NOMO-1 treated with dmso at 0.1 percent for 144 hours (cell line): ENCODE data around the gene GULP1.
"Not testable (repeated sequence)": the region's sequence is repeated elsewhere in the genome, so short reads cannot be mapped to it uniquely, and the experiment has no call there.

Source experiments
- DNase-seq: peaks from one replicate; lab custom pipeline; 2025; ENCODE audit not compliant: unreplicated experiment; lab: John Stamatoyannopoulos, UW

GULP1 gene

GRCh38 chr2:188291617-188292347, at the start of gene GULP1:
GULP1 (plus strand) TSS chr2:188291874; CDS start chr2:188477703, 185,829 bp downstream.
- no peak for DNase-seq

GRCh38 chr2:188243381-188243780, 48.3 kb upstream of the GULP1 start:
- DNase-seq: no peak

GRCh38 chr2:188244383-188244782, 47.3 kb upstream of the GULP1 start:
- no peak for DNase-seq

GRCh38 chr2:188245230-188245629, 46.4 kb upstream of the GULP1 start:
- DNase-seq: no peak

- DNase-seq: no peak
Observed at GRCh38 chr2:188248513-188248912, 43.2 kb upstream of the GULP1 start.

- no peak for DNase-seq
Observed at GRCh38 chr2:188251034-188251433, 40.6 kb upstream of the GULP1 start.

GRCh38 chr2:188256420-188256819, 35.3 kb upstream of the GULP1 start:
- DNase-seq: no peak

- DNase-seq: no peak
Observed at GRCh38 chr2:188265315-188265714, 26.4 kb upstream of the GULP1 start.

GRCh38 chr2:188267776-188268175, 23.9 kb upstream of the GULP1 start:
- DNase-seq: no peak

GRCh38 chr2:188269004-188269403, 22.7 kb upstream of the GULP1 start:
- no peak for DNase-seq

- DNase-seq: no peak
Observed at GRCh38 chr2:188272121-188272520, 19.6 kb upstream of the GULP1 start.

GRCh38 chr2:188274274-188274673, 17.4 kb upstream of the GULP1 start:
- no peak for DNase-seq

GRCh38 chr2:188276255-188276654, 15.4 kb upstream of the GULP1 start:
- DNase-seq: no peak

GRCh38 chr2:188277786-188278185, 13.9 kb upstream of the GULP1 start:
- no peak for DNase-seq

- DNase-seq: no peak
Observed at GRCh38 chr2:188278388-188279092, 13.1 kb upstream of the GULP1 start.

GRCh38 chr2:188279093-188279445, 12.6 kb upstream of the GULP1 start:
- no peak for DNase-seq

GRCh38 chr2:188280811-188281222, 10.9 kb upstream of the GULP1 start:
- DNase-seq: no peak

- DNase-seq: no peak
Observed at GRCh38 chr2:188282907-188283306, 8.8 kb upstream of the GULP1 start.

GRCh38 chr2:188284251-188284650, 7.4 kb upstream of the GULP1 start:
- DNase-seq: not testable (repeated sequence)

GRCh38 chr2:188285049-188285448, 6.6 kb upstream of the GULP1 start:
- no peak for DNase-seq

GRCh38 chr2:188285774-188286173, 5.9 kb upstream of the GULP1 start:
- DNase-seq: no peak

GRCh38 chr2:188291142-188291616, 495 bp upstream of the GULP1 start:
- no peak for DNase-seq
